ENCODE data around the gene LATS1.
"Not testable (repeated sequence)": the region's sequence is repeated elsewhere in the genome, so short reads cannot be mapped to it uniquely, and the experiment has no call there.

Gene LATS1

GRCh38 chr6:149717588-149718458 lies at the start of gene LATS1:
Gene LATS1, minus strand, starts transcription at chr6:149718101. Its CDS starts 15,975 bp downstream, at chr6:149702126.
- peak; percentile 79 for DNase-seq

DNA sequence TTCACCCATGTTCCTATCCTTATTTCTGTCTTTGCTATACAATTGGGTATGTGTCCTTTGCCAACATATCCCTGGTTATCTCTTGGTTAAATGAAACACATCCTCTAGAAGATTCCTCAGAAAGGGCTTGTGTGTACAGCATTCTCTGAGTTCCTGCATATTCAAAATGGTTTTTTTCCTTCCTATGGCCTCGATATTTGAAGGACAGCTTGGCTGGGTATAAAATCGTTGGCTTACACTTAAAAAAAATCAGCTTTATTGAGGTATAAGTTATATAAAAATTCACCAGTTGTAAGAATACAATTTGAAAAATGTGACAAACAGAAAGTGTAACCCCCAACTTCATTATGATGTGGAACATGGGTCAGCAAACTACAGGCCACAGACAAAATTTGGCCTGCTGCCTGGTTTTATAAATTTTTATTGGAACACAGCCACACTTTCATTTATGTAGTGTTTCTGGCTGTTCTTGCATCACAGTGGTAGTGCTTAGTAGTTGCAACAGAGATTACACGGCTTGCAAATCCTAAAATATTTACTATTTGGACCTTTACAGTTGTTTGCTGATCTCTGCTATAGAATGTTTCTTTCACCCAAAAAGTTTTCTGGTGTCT lies 48.4 kb upstream of the LATS1 start:
- no peak for DNase-seq

DNA sequence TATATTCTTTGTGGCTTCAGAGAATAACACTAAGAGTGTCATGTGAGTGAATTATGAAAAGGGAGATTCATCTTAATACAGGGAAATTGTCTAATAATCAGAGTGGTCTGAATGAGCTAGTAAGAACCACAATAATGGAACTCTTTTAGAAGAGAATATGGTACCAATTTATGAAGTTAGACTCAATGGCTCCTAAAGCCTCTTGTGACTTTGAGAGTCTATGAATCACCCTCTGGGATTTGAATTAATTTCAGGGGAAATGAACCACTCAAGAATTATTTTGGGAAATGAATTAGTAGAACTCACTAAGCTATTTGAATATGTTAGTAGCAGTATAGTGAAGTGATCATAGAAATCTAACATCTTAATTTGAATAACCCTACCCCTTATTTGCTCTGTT lies 46.0 kb upstream of the LATS1 start:
- no peak for DNase-seq

DNA sequence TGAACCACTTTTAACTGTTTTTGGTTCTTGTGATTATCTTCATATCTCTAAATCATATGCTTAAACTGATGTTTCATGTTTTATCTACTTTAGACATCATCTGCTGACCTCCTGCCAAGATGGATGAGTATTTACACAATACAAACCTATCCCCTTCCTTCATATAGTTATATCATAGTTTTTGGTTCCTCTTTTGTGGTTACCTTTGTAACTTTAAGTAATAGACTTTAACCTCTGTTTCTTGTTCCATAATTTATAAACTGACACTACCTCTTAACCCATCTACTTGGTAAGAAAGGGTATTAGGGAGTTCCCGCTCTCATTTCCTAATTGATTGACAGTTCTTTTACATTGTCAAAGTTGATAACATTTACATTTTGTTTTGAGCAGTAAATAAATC lies 43.5 kb upstream of the LATS1 start:
- no peak for DNase-seq

DNA sequence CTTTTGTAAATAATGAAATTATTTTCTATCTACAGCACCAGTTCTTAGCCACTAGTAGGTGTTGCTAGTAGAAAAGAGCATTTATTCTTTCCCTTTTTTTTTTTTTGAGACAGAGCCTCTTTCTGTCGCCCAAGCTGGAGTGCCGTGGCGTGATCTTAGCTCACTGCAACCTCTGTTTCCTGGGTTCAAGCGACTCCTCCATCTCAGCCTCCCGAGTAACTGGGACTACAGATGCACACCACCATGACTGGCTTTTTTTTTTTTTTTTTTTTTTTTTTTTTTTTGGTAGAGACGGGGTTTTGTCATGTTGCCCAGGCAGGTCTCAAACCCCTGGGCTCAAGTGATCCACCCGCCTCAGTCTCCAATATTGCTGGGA lies 38.3 kb upstream of the LATS1 start:
- no peak for DNase-seq

DNA sequence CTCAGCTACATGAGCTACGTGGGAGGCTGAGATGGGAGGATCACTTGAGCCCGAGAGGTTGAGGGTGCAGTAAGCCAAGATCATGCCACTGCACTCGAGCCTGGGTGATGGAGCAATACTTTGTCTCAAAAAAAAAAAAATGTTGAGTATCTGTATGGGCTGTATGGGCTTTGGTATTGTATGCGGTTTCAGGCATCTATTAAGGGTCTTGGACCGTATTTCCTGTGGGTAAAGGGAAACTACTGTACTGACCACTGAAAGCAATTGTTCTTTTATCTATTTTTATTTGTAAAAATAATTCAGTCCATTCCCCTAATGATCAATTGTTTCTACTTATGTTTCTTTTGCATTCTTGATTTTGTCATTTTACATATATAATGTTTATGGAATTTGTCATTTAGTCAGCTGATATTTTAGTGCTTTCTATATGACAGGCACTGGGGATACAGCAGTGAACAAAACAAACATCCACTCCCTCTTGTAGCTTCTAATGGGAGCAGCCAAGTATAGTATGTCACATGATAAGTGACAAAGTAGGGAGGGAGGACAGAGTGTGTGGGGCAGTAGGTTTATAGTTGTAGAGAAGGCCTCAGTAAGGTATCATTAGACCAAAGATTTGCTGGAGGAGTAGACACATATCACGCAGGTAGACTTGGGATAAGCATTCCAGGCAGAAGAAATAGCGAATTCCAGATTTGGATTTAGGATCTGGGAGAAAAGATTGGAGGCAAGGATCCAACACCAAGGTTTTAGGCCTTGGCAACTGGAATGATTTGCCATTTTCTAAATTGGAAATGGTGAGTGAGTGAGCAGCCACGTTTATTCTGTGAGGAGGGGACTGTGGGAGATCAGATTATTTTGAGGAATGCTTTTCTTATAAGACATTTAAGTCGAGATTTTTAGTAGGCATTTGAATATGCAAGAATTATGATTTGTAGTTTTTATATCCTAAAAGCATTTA lies 37.7 kb upstream of the LATS1 start:
- no peak for DNase-seq

DNA sequence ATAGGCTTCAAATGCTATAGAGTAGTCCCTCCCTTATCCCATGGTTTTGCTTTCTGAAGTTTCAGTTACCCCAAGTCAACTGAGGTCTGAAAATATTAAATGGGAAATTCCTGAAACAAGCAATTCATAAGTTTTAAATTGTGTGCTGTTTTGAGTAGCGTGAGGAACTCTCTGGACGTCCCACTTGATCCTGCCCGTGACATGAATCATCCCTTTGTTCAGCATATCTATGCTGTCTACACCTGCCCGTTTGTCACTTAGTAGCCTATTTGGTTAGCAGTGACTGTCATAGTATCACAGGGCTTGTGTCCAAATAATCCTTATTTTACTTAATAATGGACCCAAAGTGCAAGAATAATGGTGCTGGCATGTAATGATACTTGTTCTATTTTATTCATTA lies 36.6 kb upstream of the LATS1 start:
- DNase-seq: no peak

DNA sequence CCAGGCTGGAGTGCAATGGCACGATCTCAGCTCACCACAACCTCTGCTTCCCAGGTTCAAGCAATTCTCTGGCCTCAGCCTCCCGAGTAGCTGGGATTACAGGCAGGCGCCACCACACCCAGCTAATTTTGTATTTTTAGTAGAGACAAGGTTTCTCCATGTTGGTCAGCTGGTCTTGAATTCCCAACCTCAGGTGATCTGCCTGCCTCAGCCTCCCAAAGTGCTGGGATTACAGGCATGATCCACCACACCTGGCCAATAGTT lies 35.4 kb upstream of the LATS1 start:
- not testable (repeated sequence) for DNase-seq

DNA sequence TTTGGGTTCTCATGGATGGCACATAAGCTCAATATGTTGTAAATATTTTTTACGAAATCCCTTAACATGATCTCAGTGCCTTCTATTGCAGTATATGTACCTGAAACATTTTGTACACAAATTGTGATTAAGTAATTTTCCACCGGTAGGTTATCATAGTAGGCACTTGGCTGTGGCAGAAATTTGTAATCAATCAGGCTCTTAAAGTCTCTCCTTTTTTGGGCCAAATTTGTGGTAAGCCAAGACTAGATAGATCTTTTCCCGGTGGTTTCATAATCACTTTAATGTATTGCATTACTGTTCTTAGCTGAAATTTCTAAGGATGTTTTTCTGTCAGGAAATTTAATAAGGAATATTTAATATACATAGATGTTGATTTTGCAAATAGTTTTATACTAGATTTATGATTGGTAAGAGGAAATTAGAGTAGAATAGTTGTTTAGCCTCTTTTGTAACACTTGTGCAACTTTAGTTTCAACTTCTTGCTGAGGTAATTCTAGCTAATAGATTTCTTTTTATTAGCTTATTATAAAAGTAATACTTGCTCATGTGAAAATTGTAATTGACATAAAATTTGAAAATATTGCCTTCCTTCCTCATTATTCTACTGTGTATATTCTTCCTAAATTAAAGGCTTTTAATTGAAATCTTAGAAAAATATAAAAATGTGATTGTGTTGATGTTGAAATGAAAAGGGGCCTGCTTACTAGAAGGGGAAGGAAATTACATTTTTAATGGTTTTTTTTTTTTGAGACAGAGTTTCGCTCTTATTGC lies 34.9 kb upstream of the LATS1 start:
- no peak for DNase-seq

GRCh38 chr6:149751920-149752319 lies 34.0 kb upstream of the LATS1 start:
- DNase-seq: not testable (repeated sequence)

DNA sequence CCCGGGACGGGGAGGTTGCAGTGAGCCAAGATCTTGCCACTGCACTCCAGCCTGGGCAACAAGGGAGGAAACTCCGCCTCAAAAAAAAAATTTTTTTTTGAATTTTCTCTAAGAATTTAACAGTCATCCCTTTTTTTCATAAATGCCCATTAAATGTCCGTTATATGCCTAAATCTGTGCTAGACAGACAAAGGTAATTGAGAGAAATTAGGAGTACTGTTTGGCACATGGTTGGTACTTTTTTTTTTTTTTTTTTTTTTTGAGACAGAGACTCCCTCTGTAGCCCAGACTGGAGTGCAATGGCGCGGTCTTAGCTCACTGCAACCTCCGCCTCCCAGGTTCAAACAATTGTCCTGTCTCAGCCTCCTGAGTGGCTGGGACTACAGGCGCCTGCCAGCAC lies 33.3 kb upstream of the LATS1 start:
- no peak for DNase-seq

- peak; percentile 40 for DNase-seq
Measured at GRCh38 chr6:149750136-149750609, 32.3 kb upstream of the LATS1 start.

- DNase-seq: peak; percentile 91
Measured at GRCh38 chr6:149749594-149750135, 31.8 kb upstream of the LATS1 start, which contains the start of gene PCMT1. Gene PCMT1, plus strand, starts transcription at chr6:149749741. Its CDS starts 161 bp downstream, at chr6:149749902.

DNA sequence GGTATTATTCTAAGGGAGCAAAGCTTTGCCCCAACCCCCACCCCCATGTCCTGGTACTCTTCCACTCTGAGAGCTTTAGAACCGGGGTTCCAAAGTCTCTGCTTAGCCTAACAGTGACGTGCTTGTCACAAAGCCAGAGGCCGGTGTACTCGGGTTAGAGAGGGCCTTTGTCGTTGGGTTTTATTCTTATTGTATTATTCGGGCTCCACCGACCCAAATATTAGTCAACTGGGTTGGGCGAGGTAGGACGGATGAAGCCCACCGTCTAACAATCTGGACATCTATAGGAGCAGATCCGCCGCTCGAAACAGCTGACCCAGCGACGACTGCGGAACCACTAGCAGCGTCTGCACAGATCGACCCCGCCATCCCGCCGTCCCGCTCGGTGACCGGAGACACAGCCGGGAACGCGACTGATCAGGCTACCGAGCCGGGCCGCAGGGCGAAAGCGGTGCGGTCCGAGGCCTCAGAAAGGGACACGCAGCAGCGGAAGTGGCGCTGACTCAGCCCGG lies 31.2 kb upstream of the LATS1 start:
- DNase-seq: not testable (repeated sequence)

- peak; percentile 88 for DNase-seq
Measured at GRCh38 chr6:149746147-149746946, 28.4 kb upstream of the LATS1 start, which contains the start of gene NUP43. Gene NUP43, minus strand, starts transcription at chr6:149746529. Its CDS starts 34 bp downstream, at chr6:149746495.

- DNase-seq: not testable (repeated sequence)
Measured at GRCh38 chr6:149745252-149745651, 27.4 kb upstream of the LATS1 start.

DNA sequence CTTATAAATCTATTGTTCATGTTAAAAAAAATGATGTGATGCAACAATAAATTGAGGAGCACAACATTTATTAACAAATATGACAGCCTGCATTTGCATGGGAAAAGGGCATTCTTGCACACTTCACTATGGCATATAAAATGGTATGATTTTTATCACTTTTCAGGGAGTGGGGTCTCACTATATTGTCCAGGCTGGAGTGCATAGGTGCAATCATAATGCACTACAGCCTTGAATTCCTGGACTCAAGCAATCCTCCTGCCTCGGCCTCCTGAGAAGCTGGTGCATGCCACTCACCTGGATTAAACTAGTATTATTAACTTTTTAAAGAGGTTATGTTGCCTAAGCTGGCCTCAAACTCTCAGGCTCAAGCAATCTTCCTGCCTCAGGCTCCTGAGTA lies 17.0 kb upstream of the LATS1 start:
- DNase-seq: no peak

- DNase-seq: no peak
Measured at GRCh38 chr6:149733089-149733720, 15.3 kb upstream of the LATS1 start.

- no peak for DNase-seq
Measured at GRCh38 chr6:149729824-149730223, 11.9 kb upstream of the LATS1 start.

DNA sequence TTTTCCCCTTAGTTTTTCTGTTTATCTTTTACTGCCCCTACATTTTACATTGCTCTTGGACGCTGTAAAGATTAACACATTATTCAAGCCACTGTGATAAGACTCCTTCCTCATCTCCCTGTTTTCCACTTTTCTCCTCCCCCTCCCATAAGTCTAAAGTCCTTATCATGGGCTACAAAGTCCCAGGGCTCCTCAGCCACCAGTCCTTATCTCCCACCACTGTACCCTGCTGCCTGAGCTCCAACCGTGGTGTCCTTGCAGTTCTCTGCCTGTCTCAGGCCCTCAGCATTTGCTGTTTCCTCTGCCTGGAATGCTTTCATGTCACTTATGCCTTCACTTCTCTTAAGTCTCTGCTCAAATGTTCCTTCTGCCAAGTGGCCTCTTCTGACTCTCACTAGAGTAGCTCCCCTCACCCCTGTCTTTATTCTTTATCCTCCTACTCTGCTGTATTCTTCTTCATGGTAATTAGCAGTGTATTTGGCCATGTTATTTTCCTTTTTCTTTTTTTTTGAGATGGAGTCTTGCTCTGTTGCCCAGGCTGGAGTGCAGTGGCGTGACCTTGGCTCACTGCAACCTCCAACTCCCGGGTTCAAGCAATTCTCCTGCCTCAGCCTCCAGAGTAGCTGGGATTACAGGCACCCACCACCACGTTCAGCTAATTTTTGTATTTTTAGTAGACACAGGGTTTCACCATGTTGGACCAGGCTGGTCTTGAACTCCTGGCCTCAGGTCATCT lies 10.8 kb upstream of the LATS1 start:
- DNase-seq: peak; percentile 22

Data from GDM1 (cell line).